ENCODE results near the gene EDIL3. TPM values are rescaled to one million over a fixed set of nuclear protein-coding genes. Genes with fewer than 3 reads are reported as not detected.

EDIL3 gene
- total RNA-seq, 3 donors from 2014 or later, result 4.3 to 7.2 (median 4.6) TPM

DNA sequence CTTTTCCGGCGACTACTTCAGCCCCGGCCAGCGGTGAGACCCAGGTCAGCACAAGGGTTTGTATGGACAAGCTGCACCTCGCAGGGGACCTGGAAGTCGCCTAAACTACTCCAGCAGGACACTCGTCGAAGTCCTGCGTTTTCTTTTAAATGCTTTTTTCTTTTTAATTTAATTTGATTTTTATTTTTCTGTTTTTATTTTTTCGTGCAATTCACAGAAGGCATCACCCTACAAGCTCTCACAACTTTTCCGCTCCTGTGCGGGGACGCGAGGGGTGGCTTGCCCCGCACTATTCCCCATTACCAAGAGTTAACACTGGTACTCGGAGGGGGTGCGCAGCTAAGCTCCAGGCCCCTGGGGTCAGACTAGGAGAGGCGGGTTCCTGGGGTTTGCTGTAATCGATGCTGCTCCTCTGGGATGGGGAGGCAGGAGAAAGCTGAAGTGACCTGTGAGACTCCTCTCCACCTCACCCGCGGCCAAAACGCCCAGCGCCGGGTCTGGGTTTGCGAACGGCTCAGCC is 1.3 kb downstream of the EDIL3 start:
- Histone ChIP-seq H3K9me3 (no peaks in the 10 kb centered on the region), H3K27me3 (peaks cover 0 to 35% of the 10 kb centered on the region in 2 donors), H3K36me3 (no peaks in the 10 kb centered on the region), H3K27ac (peak overlapping the region in 1 of 2 donors; percentile 73), H3K4me3 (peak overlapping the region; percentile 51 to 66 (median 55)), H3K4me1 (peaks cover 0 to 3% of the 10 kb centered on the region in 2 donors)
- no peak for DNase-seq (ENCODE audit: low spot score in 2 of 2)
- intact Hi-C loops (cut with DNase I; ENCODE audit: low total_unique reads), result no loop called here
- TF ChIP-seq POLR2A (IDR thresholded peaks at IDR 0.05), result no peak
- TF ChIP-seq POLR2AphosphoS5 (IDR thresholded peaks at IDR 0.05), result no peak

DNA sequence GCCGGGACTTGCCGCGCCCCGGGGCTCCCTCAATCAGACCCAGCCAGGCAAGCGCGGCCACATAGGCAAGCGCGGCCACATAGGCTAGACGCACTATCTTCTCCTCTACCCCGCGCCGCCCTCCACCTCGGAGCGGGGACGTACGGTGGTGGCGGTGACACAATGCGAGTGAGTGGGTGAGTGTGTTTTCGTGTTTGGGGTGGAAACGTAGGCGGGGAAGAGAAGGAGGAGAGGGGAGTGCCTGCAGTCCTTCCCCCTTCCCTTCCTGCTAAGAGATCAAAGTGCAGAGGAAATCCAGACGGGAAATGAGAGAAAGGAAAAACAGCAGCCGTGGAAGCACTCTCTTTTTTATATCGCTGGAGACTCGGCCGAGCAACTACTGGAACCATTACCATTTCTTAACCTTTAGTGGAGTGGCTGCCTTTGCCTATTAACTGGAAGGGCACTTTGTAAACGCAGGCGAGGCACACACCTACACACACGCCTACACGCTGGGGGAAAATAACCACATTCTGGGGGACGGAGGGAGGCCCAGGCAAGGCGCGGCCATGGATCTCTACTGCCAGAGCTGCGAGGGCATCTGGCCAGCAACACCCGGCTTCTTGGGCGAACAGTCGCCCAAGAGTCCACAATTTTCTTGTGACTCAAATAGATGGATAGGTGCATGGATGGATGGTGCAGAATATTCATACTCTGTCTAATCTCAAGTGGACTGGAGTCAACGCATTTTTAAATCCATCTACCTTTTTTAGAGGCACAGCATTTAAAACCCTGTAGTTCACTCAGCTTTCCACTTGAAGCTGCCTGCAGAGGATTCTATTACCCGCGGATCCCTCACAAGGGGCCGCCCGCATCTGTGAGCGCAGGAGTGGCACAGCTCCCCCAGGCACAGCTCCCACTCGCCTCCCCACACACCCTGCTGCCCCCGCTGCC is 2.1 kb downstream of the EDIL3 start:
- H3K4me1 ChIP-seq, result peaks cover 0 to 3% of the 10 kb centered on the region in 2 donors
- DNase-seq (ENCODE audit: low spot score in 2 of 2), result peak in 1 of 2 donors; percentile 33
- H3K9me3 ChIP-seq, result no peaks in the 10 kb centered on the region
- H3K27me3 ChIP-seq, result peaks cover 0 to 35% of the 10 kb centered on the region in 2 donors
- no peaks in the 10 kb centered on the region for H3K36me3 ChIP-seq
- TF ChIP-seq, protein P1, sequence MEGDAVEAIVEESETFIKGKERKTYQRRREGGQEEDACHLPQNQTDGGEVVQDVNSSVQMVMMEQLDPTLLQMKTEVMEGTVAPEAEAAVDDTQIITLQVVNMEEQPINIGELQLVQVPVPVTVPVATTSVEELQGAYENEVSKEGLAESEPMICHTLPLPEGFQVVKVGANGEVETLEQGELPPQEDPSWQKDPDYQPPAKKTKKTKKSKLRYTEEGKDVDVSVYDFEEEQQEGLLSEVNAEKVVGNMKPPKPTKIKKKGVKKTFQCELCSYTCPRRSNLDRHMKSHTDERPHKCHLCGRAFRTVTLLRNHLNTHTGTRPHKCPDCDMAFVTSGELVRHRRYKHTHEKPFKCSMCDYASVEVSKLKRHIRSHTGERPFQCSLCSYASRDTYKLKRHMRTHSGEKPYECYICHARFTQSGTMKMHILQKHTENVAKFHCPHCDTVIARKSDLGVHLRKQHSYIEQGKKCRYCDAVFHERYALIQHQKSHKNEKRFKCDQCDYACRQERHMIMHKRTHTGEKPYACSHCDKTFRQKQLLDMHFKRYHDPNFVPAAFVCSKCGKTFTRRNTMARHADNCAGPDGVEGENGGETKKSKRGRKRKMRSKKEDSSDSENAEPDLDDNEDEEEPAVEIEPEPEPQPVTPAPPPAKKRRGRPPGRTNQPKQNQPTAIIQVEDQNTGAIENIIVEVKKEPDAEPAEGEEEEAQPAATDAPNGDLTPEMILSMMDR (IDR thresholded peaks at IDR 0.05), result no peak
- TF ChIP-seq POLR2AphosphoS5 (IDR thresholded peaks at IDR 0.05) (no peak), POLR2A (IDR thresholded peaks at IDR 0.05) (no peak)
- peak overlapping the region in 1 of 2 donors; percentile 73 for H3K27ac ChIP-seq
- H3K4me3 ChIP-seq, result peak overlapping the region; percentile 51 to 66 (median 55)
- intact Hi-C loops (cut with DNase I; ENCODE audit: low total_unique reads), result no loop called here

GRCh38 chr5:84381502-84382362 is 2.9 kb downstream of the EDIL3 start:
- Histone ChIP-seq H3K27me3 (peaks cover 0 to 35% of the 10 kb centered on the region in 2 donors), H3K4me1 (peaks cover 0 to 3% of the 10 kb centered on the region in 2 donors), H3K36me3 (no peaks in the 10 kb centered on the region), H3K4me3 (peak overlapping the region; percentile 51 to 66 (median 55)), H3K27ac (peak overlapping the region in 1 of 2 donors; percentile 73), H3K9me3 (no peaks in the 10 kb centered on the region)
- TF ChIP-seq POLR2AphosphoS5 (IDR thresholded peaks at IDR 0.05) (no peak), POLR2A (IDR thresholded peaks at IDR 0.05) (no peak)
- TF ChIP-seq, protein P1 (IDR thresholded peaks at IDR 0.05), result no peak
- DNase-seq (ENCODE audit: low spot score in 2 of 2), result no peak
- intact Hi-C loops (cut with DNase I; ENCODE audit: low total_unique reads), result no loop called here

DNA sequence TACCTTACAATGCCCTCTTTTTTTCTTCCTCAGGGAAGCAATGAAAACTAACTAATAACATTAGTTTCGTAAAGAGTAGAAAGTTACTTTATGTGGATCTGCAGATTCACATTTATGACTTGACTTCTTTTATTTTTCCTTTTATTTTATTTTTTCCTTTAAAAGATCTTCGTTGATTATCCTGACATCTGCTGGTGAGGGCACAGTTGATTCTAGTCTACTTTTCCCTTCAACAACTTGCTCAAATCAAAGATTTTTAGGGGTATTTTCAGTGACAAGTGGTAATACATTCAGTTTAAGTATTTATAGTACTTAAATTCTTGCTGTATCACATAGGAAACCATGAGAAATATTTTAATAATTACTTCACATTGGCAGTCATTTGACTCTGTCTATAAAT is 4.9 kb downstream of the EDIL3 start:
- no peak overlapping the region for H3K4me3 ChIP-seq
- no peak overlapping the region for H3K27ac ChIP-seq
- peaks cover 0 to 3% of the 10 kb centered on the region in 2 donors for H3K4me1 ChIP-seq
- no peaks in the 10 kb centered on the region for H3K36me3 ChIP-seq
- DNase-seq (ENCODE audit: low spot score in 2 of 2), result no peak
- H3K9me3 ChIP-seq, result no peaks in the 10 kb centered on the region
- H3K27me3 ChIP-seq, result peaks cover 0 to 29% of the 10 kb centered on the region in 2 donors
- intact Hi-C loops (cut with DNase I; ENCODE audit: low total_unique reads), result no loop called here
- TF ChIP-seq POLR2AphosphoS5 (IDR thresholded peaks at IDR 0.05) (no peak), POLR2A (IDR thresholded peaks at IDR 0.05) (no peak)
- TF ChIP-seq, protein P1 (IDR thresholded peaks at IDR 0.05), result no peak

GRCh38 chr5:84378961-84379360 is 5.7 kb downstream of the EDIL3 start:
- Histone ChIP-seq H3K27ac (no peak overlapping the region), H3K4me1 (peaks cover 0 to 1% of the 10 kb centered on the region in 2 donors), H3K36me3 (no peaks in the 10 kb centered on the region), H3K27me3 (peaks cover 0 to 26% of the 10 kb centered on the region in 2 donors), H3K4me3 (no peak overlapping the region), H3K9me3 (no peaks in the 10 kb centered on the region)
- intact Hi-C loops (cut with DNase I; ENCODE audit: low total_unique reads), result no loop called here
- TF ChIP-seq POLR2A (IDR thresholded peaks at IDR 0.05), result no peak
- TF ChIP-seq, protein P1 (IDR thresholded peaks at IDR 0.05), result no peak
- no peak for TF ChIP-seq POLR2AphosphoS5 (IDR thresholded peaks at IDR 0.05)
- DNase-seq (ENCODE audit: low spot score in 2 of 2), result no peak

Data from breast epithelium (tissue), 4 donors.